SK-N-SH treated with all-trans-retinoic acid at 6 μM for 48 hours (cell line): ENCODE results near the gene THSD4.
A peak's percentile ranks its signal among the peaks of the same experiment; 100 is the strongest.

Source experiments
- ATAC-seq: fragments of 200-7000 bp; cut with Tn5 transposase; 3 replicates; pipeline ENCODE4 v1.9.1; 2020; ENCODE audit warnings: mild to moderate bottlenecking, moderate library complexity
- ARNTL ChIP-seq: fragments of 450-650 bp; formaldehyde crosslinking; IDR thresholded peaks from 2 replicates; pipeline ENCODE4 v1.5.0; 2020; ENCODE audit warnings: low read depth, mild to moderate bottlenecking, moderate library complexity, borderline replicate concordance
- BACH2 ChIP-seq: fragments of 250-450 bp; sonication (Bioruptor Pico); IDR thresholded peaks from 2 replicates; pipeline ENCODE4 v1.9.0; 2021; ENCODE audit warnings: mild to moderate bottlenecking, borderline replicate concordance
- CREB5 ChIP-seq: fragments of 250-450 bp; sonication (Bioruptor Pico); IDR thresholded peaks from 2 replicates; pipeline ENCODE4 v1.5.1; 2020; ENCODE audit warnings: low read depth, mild to moderate bottlenecking, moderate library complexity
- CSDC2 ChIP-seq: fragments of 250-450 bp; sonication (Bioruptor Pico); IDR thresholded peaks from 2 replicates; pipeline ENCODE4 v1.5.0; 2020; ENCODE audit warnings: mild to moderate bottlenecking, moderate library complexity
- CSRNP3 ChIP-seq: fragments of 250-450 bp; sonication (Bioruptor Pico); IDR thresholded peaks from 2 replicates; pipeline ENCODE4 v1.5.1; 2021; ENCODE audit warnings: mild to moderate bottlenecking, moderate library complexity
- ESRRG ChIP-seq: fragments of 250-450 bp; sonication (Bioruptor Pico); IDR thresholded peaks from 2 replicates; pipeline ENCODE4 v1.6.1; 2021; ENCODE audit warnings: mild to moderate bottlenecking
- ISL1 ChIP-seq: fragments of 250-450 bp; sonication (Bioruptor Pico); IDR thresholded peaks from 2 replicates; pipeline ENCODE4 v2.1.2; 2022; ENCODE audit warnings: mild to moderate bottlenecking, moderate library complexity
- OSR1 ChIP-seq: fragments of 250-450 bp; sonication (Bioruptor Pico); IDR thresholded peaks from 2 replicates; pipeline ENCODE4 v1.8.0; 2022; ENCODE audit warnings: moderate library complexity, mild to moderate bottlenecking, inconsistent platforms
- POU6F1 ChIP-seq: fragments of 250-450 bp; sonication (Bioruptor Pico); IDR thresholded peaks from 2 replicates; pipeline ENCODE4 v1.8.0; 2021; ENCODE audit warnings: low read depth, mild to moderate bottlenecking, moderate library complexity, borderline replicate concordance
- RARB ChIP-seq: fragments of 250-450 bp; sonication (Bioruptor Pico); IDR thresholded peaks from 2 replicates; pipeline ENCODE4 v1.8.0; 2021; ENCODE audit warnings: mild to moderate bottlenecking, moderate library complexity
- TCF4 ChIP-seq: fragments of 250-450 bp; sonication (Bioruptor Pico); IDR thresholded peaks from 2 replicates; pipeline ENCODE4 v1.8.0; 2021; ENCODE audit warnings: mild to moderate bottlenecking, moderate library complexity, borderline replicate concordance
- TOX ChIP-seq: fragments of 250-450 bp; sonication (Bioruptor Pico); IDR thresholded peaks from 2 replicates; pipeline ENCODE4 v1.8.0; 2021; ENCODE audit warnings: mild to moderate bottlenecking, moderate library complexity, borderline replicate concordance
- ZC3H10 ChIP-seq: fragments of 250-450 bp; sonication (Bioruptor Pico); IDR thresholded peaks from 2 replicates; pipeline ENCODE4 v1.5.1; 2021; ENCODE audit warnings: mild to moderate bottlenecking, moderate library complexity
- ZFP3 ChIP-seq: fragments of 250-450 bp; sonication (Bioruptor Pico); IDR thresholded peaks from 2 replicates; pipeline ENCODE4 v1.5.0; 2020; ENCODE audit warnings: mild to moderate bottlenecking, moderate library complexity
- ZNF565 ChIP-seq: fragments of 450-650 bp; formaldehyde crosslinking; conservative IDR thresholded peaks from 2 replicates; pipeline ENCODE4 v1.5.0; 2020; ENCODE audit warnings: low read depth, mild to moderate bottlenecking, moderate library complexity
- TF ChIP-seq, protein P1 (sequence below): fragments of 250-450 bp; sonication (Bioruptor Pico); IDR thresholded peaks from 2 replicates; pipeline ENCODE4 v1.5.0; 2020; ENCODE audit warnings: mild to moderate bottlenecking, moderate library complexity

The THSD4 gene

GRCh38 chr15:71245588-71245987, 130.3 kb downstream of the THSD4 start:
- no peak for ATAC-seq
- TF ChIP-seq OSR1 (CRISPR knock-in tag) (no peak), ZC3H10 (CRISPR knock-in tag) (no peak)

- no peak for ATAC-seq
- TF ChIP-seq TCF4 (CRISPR knock-in tag) = no peak
- TF ChIP-seq ESRRG (CRISPR knock-in tag) = no peak
- TF ChIP-seq RARB = no peak
- TF ChIP-seq CREB5 (CRISPR knock-in tag) = no peak
- TF ChIP-seq ISL1 (CRISPR knock-in tag) = no peak
- no peak for TF ChIP-seq ARNTL (CRISPR knock-in tag)
- TF ChIP-seq CSDC2 = no peak
- TF ChIP-seq TOX = no peak
- TF ChIP-seq BACH2 (CRISPR knock-in tag) = no peak
- no peak for TF ChIP-seq POU6F1 (CRISPR knock-in tag)
- TF ChIP-seq ZFP3 = no peak
These were observed 133.1 kb downstream of the THSD4 start for GRCh38 chr15:71248386-71248785.

- no peak for ATAC-seq
- TF ChIP-seq CSRNP3 (no peak), ARNTL (CRISPR knock-in tag) (no peak), ZNF565 (CRISPR knock-in tag) (no peak), OSR1 (CRISPR knock-in tag) (no peak), TCF4 (CRISPR knock-in tag) (no peak), CSDC2 (no peak), ESRRG (CRISPR knock-in tag) (no peak), ISL1 (CRISPR knock-in tag) (no peak), ZFP3 (no peak), RARB (no peak), ZC3H10 (CRISPR knock-in tag) (no peak)
- TF ChIP-seq, protein P1, sequence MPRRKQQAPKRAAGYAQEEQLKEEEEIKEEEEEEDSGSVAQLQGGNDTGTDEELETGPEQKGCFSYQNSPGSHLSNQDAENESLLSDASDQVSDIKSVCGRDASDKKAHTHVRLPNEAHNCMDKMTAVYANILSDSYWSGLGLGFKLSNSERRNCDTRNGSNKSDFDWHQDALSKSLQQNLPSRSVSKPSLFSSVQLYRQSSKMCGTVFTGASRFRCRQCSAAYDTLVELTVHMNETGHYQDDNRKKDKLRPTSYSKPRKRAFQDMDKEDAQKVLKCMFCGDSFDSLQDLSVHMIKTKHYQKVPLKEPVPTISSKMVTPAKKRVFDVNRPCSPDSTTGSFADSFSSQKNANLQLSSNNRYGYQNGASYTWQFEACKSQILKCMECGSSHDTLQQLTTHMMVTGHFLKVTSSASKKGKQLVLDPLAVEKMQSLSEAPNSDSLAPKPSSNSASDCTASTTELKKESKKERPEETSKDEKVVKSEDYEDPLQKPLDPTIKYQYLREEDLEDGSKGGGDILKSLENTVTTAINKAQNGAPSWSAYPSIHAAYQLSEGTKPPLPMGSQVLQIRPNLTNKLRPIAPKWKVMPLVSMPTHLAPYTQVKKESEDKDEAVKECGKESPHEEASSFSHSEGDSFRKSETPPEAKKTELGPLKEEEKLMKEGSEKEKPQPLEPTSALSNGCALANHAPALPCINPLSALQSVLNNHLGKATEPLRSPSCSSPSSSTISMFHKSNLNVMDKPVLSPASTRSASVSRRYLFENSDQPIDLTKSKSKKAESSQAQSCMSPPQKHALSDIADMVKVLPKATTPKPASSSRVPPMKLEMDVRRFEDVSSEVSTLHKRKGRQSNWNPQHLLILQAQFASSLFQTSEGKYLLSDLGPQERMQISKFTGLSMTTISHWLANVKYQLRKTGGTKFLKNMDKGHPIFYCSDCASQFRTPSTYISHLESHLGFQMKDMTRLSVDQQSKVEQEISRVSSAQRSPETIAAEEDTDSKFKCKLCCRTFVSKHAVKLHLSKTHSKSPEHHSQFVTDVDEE (CRISPR knock-in tag) = no peak
These were observed 134.7 kb downstream of the THSD4 start for GRCh38 chr15:71249986-71250385.

- peak; percentile 10 for ATAC-seq
- TF ChIP-seq POU6F1 (CRISPR knock-in tag) (no peak), CSRNP3 (no peak), CSDC2 (no peak), ESRRG (CRISPR knock-in tag) (no peak), ZNF565 (CRISPR knock-in tag) (no peak)
- TF ChIP-seq, protein P1 (CRISPR knock-in tag) = no peak
These were observed 135.8 kb downstream of the THSD4 start for GRCh38 chr15:71250936-71251583.
